Stomach (tissue), 4 donors: Measurements from ENCODE around the gene SYNE3.

Experiments
- CTCF ChIP-seq, 7 experiments: fragments of 450-650 bp in 4 of 7; fragments of 200-600 bp in 3 of 7; sonication (generic) in 3 of 7; IDR thresholded peaks; one replicate each; pipeline ENCODE4 v1.5.1; 2016 to 2019; ENCODE audit warnings: antibody characterized with exemption in 7 of 7, control low read depth in 2 of 7, mild to moderate bottlenecking in 1 of 7
- POLR2A ChIP-seq, 4 donors: fragments of 450-650 bp; IDR thresholded peaks; one replicate each; pipeline ENCODE4 v1.6.1; 2016; ENCODE audit warnings: antibody characterized with exemption in 4 of 4, control low read depth in 2 of 4, mild to moderate bottlenecking in 1 of 4, moderate library complexity in 1 of 4

GRCh38 chr14:95500772-95501401 lies 15.6 kb downstream of the SYNE3 start:
- TF ChIP-seq CTCF (IDR thresholded peaks at IDR 0.05) (no peak), POLR2A (IDR thresholded peaks at IDR 0.05) (no peak)
